ENCODE data around the gene TJP3.

GRCh38 chr19:3740431-3740830 lies 32.2 kb downstream of the TJP3 start:
- TF ChIP-seq CTCF (IDR thresholded peaks at IDR 0.05; ENCODE audit: low read depth, low read length) (no peak), POLR2A (IDR thresholded peaks at IDR 0.05; ENCODE audit: extremely low read depth, insufficient read length) (no peak), MYC (IDR thresholded peaks at IDR 0.05; ENCODE audit: low read depth, low read length) (no peak), MAX (IDR thresholded peaks at IDR 0.05; ENCODE audit: low read depth, low read length) (no peak)
